ENCODE results near the gene HSPB9.

- TF ChIP-seq EZH2phosphoT487 (IDR thresholded peaks at IDR 0.05; ENCODE audit: insufficient read depth, low read depth) (no peak), EZH2 (IDR thresholded peaks at IDR 0.05; ENCODE audit: insufficient read depth, poor library complexity, severe bottlenecking) (no peak)
These were observed 8.6 kb downstream of the HSPB9 start for GRCh38 chr17:42131232-42131631.
